NCI-H187 (cell line): ENCODE data around the gene TDG.
"Not testable (repeated sequence)": the region's sequence is repeated elsewhere in the genome, so short reads cannot be mapped to it uniquely, and the experiment has no call there.

ENCODE experiments used
- DNase-seq, 2 experiments: peaks; one replicate each; lab custom pipeline; 2025; lab: John Stamatoyannopoulos, UW

Gene TDG

DNA sequence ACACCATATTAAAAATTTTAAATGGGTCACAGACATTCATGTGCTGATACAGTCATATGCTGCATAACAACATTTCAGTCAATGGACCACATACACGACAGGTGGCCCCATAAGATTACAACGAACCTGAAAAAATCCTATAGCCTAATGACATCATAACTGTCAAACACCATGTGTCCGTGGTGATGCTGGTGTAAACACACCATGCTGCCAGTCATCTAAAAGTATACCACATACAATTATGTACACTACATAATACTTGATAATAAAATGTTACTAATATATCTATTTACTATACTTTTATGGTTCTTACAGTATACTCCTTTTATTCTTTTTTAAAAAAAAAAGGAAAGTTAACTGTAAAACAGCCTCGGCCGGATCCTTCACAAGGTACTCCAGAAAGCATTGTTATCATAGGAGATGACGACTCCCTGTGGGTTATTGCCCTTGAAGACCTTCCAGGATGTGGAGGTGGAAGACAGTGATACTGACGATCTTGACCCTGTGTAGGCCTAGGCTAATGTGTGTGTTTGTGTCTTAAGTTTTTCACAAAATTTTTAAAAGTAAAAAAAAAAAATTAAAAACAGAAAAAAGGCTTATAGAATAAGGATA, 5.0 kb upstream of the TDG start:
- no peak for DNase-seq

DNA sequence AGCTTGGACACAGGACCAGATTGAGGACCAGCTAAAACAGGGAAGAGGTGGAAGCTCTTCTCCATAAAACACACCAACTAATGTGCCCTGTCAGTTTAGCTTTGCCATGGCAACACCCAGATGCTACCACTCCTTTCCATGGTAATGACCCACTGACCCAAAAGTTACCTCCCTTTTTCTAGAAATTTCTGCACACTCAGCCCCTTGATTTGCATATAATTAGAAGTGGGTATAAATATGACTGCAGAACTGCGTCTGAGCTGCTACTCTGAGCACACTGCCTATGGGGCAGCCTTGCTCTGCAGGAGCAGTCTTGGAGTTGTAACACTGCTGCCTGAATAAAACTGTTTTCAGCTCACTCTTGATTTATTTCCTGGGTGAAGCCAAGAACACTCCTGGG, 3.2 kb upstream of the TDG start:
- DNase-seq: no peak

GRCh38 chr12:103964805-103965204, 867 bp upstream of the TDG start:
- no peak for DNase-seq

GRCh38 chr12:103965255-103965589, 450 bp upstream of the TDG start:
- no peak for DNase-seq

- no peak for DNase-seq
Measured at GRCh38 chr12:103966736-103967135, 1.1 kb downstream of the TDG start.

GRCh38 chr12:103969391-103969790, 3.7 kb downstream of the TDG start:
- DNase-seq: no peak

- no peak for DNase-seq
Measured at GRCh38 chr12:103973909-103974308, 8.2 kb downstream of the TDG start.

GRCh38 chr12:103975368-103975767, 9.7 kb downstream of the TDG start:
- DNase-seq: no peak

GRCh38 chr12:103978384-103978982, 12.8 kb downstream of the TDG start:
- no peak for DNase-seq

DNA sequence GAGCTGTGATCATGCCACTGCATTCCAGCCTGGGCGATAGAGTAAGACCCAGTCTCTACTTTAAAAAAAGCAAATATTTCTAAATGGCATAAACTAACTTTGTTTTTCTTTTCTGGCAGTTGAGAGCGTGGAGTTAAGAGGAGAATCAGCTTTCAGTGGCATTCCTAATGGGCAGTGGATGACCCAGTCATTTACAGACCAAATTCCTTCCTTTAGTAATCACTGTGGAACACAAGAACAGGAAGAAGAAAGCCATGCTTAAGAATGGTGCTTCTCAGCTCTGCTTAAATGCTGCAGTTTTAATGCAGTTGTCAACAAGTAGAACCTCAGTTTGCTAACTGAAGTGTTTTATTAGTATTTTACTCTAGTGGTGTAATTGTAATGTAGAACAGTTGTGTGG, 21.2 kb downstream of the TDG start:
- DNase-seq: no peak

- no peak for DNase-seq
Measured at GRCh38 chr12:103994235-103994634, 28.6 kb downstream of the TDG start.

- DNase-seq: no peak
Measured at GRCh38 chr12:103996595-103996994, 30.9 kb downstream of the TDG start.

DNA sequence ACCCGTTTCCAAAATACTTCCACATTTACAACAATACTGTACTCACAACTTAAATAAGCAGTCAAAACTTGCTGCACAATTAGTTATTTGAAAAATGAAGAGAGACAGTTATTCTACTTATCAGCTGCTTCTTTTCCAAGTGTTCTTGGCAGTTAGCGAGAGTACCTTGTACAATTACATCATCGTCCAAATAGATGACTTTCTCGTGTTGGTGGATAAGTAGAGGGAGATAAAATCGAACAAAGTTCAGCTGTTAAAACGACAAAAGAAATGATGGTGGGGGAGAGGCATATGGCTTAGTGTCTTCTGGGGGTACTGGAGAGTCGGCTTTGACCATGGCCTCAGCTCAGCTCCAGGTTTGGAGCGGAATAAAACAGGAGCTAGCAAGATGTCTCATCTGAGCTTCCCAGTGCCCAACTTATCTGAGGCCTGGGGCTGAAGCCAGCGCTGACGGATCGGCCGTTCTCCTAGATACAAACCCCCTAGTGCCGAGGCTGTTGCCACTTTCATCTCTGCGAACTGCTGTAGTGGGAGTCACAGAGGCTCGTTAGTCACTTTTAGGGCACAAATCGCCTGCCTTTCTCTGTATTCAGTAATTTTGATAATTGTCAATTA, 31.7 kb downstream of the TDG start:
- no peak for DNase-seq

GRCh38 chr12:103998976-103999375, 33.3 kb downstream of the TDG start:
- DNase-seq: no peak

DNA sequence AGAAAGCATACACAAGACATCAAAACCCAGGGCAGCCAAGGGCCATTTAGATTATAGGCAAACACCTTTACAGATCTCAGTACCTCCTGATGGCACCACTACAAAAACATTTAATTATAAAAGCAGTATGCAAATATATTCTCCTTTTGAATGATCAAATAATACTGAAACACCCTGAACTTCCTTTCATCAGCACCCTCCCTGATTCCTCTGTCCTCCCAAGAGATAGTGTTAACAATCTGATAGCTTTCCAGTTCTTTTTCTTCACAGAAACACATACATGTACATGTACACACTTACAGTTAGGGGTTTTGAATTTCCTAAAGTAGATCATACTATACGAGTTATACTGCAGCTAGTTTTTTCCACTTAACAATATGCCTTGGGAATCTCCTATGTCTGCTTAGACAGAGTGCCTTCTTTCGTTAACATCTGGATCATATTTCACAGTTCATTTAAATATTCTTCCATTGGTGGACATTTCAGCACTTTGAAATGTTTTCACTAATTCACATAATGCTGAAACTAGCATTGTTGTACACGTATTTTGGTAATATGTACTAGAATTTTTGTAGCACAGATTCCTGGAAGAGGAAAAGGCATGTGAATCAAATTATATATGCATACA, 35.2 kb downstream of the TDG start:
- DNase-seq: no peak

DNA sequence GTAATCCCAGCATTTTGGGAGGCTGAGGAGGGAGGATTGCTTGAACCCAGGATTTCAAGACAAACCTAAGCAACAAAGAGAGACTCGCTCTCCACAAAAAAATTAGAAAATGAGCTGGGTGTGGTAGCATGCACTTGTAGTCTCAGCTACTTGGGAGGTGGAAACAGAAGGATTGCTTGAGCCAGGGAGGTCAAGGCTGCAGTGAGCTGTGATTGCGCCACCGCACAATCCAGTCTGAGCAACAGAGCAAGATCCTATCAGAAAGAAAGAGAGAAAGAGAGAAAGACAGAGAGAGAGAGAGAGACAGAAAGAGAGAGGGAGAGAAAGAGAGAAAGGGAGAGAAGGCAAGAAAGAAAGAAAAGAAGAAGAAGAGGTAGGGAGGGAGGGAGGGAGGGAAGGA, 37.0 kb downstream of the TDG start:
- no peak for DNase-seq

DNA sequence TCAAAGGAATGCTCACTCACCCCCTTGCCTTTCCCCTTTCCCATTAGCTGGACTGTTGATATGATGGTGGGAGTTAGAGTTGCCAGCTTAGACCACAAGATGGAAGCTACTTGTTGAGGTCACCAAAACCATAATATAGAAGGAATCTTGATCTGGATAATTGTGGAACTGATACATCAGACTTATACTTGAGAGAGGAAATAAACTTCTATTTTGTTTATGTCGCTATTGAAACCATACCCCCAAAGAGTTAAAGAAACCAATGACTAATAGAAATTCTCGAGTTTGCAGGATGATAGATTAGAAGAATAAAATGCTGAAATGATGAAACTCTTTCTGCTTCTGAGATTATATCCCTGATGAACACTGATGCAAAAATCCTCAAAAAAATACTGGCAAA, 37.9 kb downstream of the TDG start:
- no peak for DNase-seq

DNA sequence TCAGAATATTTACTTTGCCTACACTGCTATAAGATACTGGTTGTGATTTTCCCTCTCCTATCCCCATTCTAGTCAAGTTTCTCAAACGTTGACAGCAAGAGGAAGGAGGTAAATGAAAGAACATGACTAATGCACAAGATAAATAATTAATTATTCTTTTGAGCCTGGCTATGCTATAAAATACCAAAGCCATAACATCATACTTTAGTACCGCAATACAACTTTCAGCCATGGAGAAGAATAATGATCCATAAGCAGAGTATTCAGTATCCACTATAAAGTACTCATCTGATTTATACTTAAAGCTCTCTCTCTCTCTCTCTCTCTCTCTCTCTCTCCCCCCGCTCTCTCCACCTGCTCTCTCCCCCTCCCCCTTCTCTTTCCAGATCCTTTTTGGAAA, 41.3 kb downstream of the TDG start:
- no peak for DNase-seq

DNA sequence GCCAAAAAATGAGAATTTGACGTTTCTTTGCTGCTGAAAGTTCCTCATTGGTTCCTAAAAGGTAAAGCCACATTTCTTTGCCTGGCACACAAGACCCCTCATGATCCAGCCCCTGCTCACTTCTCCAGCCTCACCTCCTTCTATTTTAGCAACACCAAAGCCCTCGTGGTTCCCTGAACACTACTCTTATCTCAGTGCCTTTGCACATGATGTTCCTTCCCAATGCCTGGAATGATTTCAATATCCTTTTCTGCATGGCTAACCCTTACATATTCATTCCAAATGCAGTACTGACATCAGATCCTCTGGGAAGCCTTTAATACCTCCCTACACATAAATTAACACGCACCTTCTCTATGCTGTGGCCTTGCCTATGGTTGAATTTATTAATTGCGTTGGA, 44.4 kb downstream of the TDG start:
- DNase-seq: no peak

GRCh38 chr12:104010606-104011169, 45.0 kb downstream of the TDG start:
- DNase-seq: no peak

DNA sequence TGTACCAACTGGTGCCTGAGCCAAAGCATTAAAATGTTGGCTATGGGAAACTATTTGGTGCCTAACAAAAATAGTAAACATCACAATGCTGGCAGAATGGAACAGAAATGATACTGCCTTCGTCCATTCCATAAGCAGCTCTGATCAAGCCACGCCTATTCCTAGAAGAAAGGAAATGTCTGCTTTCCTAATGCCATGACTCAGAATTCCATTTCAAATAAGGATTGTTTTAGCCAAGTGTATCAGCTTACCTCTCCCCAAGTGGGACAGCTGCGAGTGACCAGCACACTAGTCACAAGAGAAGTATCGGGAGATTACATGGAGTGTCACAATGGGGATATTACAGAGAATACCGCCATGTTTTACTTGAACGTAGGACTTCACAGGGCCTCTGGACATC, 45.6 kb downstream of the TDG start:
- no peak for DNase-seq

GRCh38 chr12:104012331-104012730, 46.7 kb downstream of the TDG start:
- DNase-seq: no peak

DNA sequence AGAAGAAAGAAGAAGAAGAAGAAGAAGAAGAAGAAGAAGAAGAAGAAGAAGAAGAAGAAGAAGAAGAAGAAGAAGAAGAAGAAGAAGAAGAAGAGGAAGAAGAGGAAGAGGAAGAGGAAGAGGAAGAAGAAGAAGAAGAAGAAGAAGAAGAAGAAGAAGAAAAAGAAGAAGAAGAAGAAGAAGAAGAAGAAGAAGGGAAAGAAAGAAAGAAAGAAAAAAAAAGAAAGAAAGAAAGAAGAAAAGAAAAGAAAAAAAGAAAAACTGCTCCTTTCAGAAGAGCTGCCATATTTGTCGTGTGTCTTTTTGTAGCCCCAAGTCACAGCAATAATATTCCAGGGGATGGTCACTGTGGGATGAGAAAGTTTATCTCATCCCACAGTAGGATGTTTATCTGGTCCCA, 56.2 kb downstream of the TDG start:
- not testable (repeated sequence) for DNase-seq
